ENCODE measurements around the gene CXXC5. TPM values are rescaled to one million over a fixed set of nuclear protein-coding genes. Genes with fewer than 3 reads are reported as not detected.

CXXC5 gene
- total RNA-seq, 2 experiments from 2014 or later: 26.7 to 113 TPM

GRCh38 chr5:139688088-139688702, 40.0 kb downstream of the CXXC5 start:
- intact Hi-C loops (cut with micrococcal nuclease; ENCODE audit: unreplicated experiment): no loop called here
- Histone ChIP-seq H2AFZ (ENCODE audit: low read length) (no peak overlapping the region), H3K27ac (ENCODE audit: low read depth, low read length, poor library complexity, severe bottlenecking) (peak overlapping the region; percentile 90), H3K4me1 (ENCODE audit: insufficient read depth, low read length, poor library complexity, severe bottlenecking) (peaks cover 76% of the 10 kb centered on the region), H3K36me3 (ENCODE audit: insufficient read depth, low read length) (peaks cover 18% of the 10 kb centered on the region; the same call in 1 of the 2 replicates), H3K9me2 (ENCODE audit: insufficient read depth, low read length) (no peaks in the 10 kb centered on the region), H3K4me3 (ENCODE audit: low read depth, low read length, poor library complexity, severe bottlenecking) (peak overlapping the region; percentile 9), H3K4me2 (ENCODE audit: low read length) (peak overlapping the region; percentile 74), H3K9me3 (ENCODE audit: low read length) (no peaks in the 10 kb centered on the region), H4K20me1 (ENCODE audit: insufficient read depth, low read length) (no peaks in the 10 kb centered on the region), H3K79me2 (ENCODE audit: insufficient read depth, low read depth, low read length) (no peaks in the 10 kb centered on the region)
- peak; percentile 78 for DNase-seq (ENCODE audit: low spot score)
- ChIA-PET CTCF (ENCODE audit: unreplicated experiment) (interaction anchor here (0.9 to 5.2 kb wide), 2 partner anchors 19 to 54 kb away, joined by 3 to 49 read pairs; no protein-coding TSS in a partner anchor), POLR2A (interaction anchor here (0.8 to 2.7 kb wide), 5 partner anchors 13 to 66 kb away, joined by 3 to 19 read pairs (median 4); no protein-coding TSS in a partner anchor)
- no TSS peak for BruUV-seq (replicated peaks)
- TF ChIP-seq EZH2phosphoT487 (IDR thresholded peaks at IDR 0.05; ENCODE audit: borderline replicate concordance, low read depth, low read length) (no peak), CTCF (conservative IDR thresholded peaks at IDR 0.05; ENCODE audit: low read length) (no peak)

GRCh38 chr5:139688751-139689372, 40.7 kb downstream of the CXXC5 start:
- Histone ChIP-seq H2AFZ (ENCODE audit: low read length) (no peak overlapping the region), H3K4me2 (ENCODE audit: low read length) (peak overlapping the region; percentile 74), H3K4me1 (ENCODE audit: insufficient read depth, low read length, poor library complexity, severe bottlenecking) (peaks cover 69% of the 10 kb centered on the region), H4K20me1 (ENCODE audit: insufficient read depth, low read length) (no peaks in the 10 kb centered on the region), H3K36me3 (ENCODE audit: insufficient read depth, low read length) (peaks cover 11% of the 10 kb centered on the region; the same call in 1 of the 2 replicates), H3K4me3 (ENCODE audit: low read depth, low read length, poor library complexity, severe bottlenecking) (peak overlapping the region; percentile 28), H3K9me2 (ENCODE audit: insufficient read depth, low read length) (no peaks in the 10 kb centered on the region), H3K79me2 (ENCODE audit: insufficient read depth, low read depth, low read length) (no peaks in the 10 kb centered on the region), H3K9me3 (ENCODE audit: low read length) (no peaks in the 10 kb centered on the region), H3K27ac (ENCODE audit: low read depth, low read length, poor library complexity, severe bottlenecking) (peak overlapping the region; percentile 90)
- TF ChIP-seq CTCF (conservative IDR thresholded peaks at IDR 0.05; ENCODE audit: low read length): no peak
- no peak for TF ChIP-seq EZH2phosphoT487 (IDR thresholded peaks at IDR 0.05; ENCODE audit: borderline replicate concordance, low read depth, low read length)
- intact Hi-C loops (cut with micrococcal nuclease; ENCODE audit: unreplicated experiment): loop anchor here (1.0 kb wide), 2 partner anchors 19 to 53 kb away; no protein-coding TSS in a partner anchor
- no TSS peak for BruUV-seq (replicated peaks)
- peak; percentile 85 for DNase-seq (ENCODE audit: low spot score)
- ChIA-PET CTCF (ENCODE audit: unreplicated experiment) (interaction anchor here (0.9 to 5.2 kb wide), 2 partner anchors 20 to 55 kb away, joined by 3 to 49 read pairs; no protein-coding TSS in a partner anchor), POLR2A (interaction anchor here (0.6 to 2.7 kb wide), 7 partner anchors 14 to 266 kb away, joined by 3 to 19 read pairs (median 4); no protein-coding TSS in a partner anchor)
